CD4-positive, alpha-beta T cell treated with Interferon alpha-2 for 1 hour (primary cell): ENCODE measurements around the gene KNCN.

Source experiments
- DNase-seq, 2 donors: peaks; one replicate each; pipeline ENCODE4 v3.0.0-alpha.2; 2020 to 2022

Gene KNCN

DNA sequence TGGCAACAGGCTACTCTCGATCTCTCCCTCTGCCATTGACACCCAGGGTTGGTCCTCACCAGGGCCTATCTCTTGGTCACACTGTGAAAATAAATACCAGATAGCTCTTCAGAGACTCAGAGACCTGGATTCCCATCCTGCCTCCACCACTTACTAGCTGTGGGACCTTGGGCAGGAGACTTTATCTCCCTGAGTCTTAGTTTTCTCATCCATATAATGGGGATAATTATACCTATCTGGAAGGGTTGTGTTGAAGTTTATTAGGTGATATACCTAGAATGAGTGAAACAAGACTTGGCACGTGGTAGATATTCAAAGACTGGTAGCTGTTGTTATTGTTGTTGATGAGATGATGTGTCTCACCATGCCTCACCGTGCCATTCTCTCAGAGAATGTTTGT, 54.4 kb downstream of the KNCN start:
- no peak for DNase-seq

DNA sequence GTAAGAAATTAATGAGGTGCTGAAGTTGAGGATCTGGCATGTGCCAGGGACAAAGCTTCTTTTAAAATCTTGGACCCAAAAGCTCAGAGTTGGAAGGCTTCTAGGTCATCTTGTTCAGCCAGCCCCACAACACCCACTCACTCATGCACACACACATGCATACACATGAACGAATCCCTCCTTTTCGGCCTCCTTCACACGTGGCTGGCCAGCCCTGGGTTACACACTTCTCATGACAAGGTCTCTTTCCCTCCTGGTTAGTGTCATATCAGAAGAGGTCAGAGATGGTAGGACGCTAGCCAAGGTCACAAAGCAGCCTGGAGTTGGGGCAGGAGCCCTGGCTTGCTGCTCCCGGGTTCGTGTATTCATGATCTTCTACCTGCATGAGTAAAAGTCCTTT, 54.9 kb downstream of the KNCN start:
- DNase-seq, result no peak

DNA sequence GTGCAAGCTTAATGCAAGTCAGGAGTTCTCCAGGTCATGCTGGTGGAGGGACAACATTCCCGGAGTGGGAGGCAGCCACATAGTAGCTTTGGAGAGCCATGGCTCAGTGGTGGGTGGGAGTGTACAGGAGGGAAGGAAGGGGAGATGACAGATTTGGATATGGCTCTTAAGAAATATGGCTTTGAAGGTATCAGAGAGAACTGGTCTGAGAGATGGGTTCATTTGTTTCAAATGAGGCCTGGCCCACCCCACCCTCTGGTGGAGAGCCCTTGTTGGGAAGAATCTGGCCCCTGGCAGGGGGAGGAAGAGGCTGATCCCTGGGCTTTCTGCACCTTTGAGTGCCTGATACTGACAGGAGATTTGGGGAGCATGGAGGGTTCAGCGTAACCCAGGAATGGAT, 55.7 kb downstream of the KNCN start:
- no peak for DNase-seq
